WERI-Rb-1 (cell line): ENCODE data around the gene GRIK4.

Source experiments
- DNase-seq: peaks from one replicate; pipeline ENCODE4 v3.0.0-alpha.2; 2020
- H3K27ac ChIP-seq: fragments of 250-450 bp; sonication (Bioruptor Pico); 2 replicates; pipeline ENCODE4 v1.5.1; 2020; ENCODE audit warnings: mild to moderate bottlenecking, moderate library complexity
- H3K27me3 ChIP-seq: fragments of 250-450 bp; sonication (Bioruptor Pico); 2 replicates; pipeline ENCODE4 v1.5.1; 2021; ENCODE audit warnings: mild to moderate bottlenecking, low read depth, moderate library complexity; ENCODE audit not compliant: insufficient read depth, severe bottlenecking
- H3K36me3 ChIP-seq: fragments of 250-450 bp; sonication (Bioruptor Pico); 2 replicates; pipeline ENCODE4 v1.5.1; 2020; ENCODE audit warnings: mild to moderate bottlenecking, moderate library complexity
- H3K4me3 ChIP-seq: 2 replicates; pipeline ENCODE4 v1.5.1; 2011; ENCODE audit warnings: low read depth, mild to moderate bottlenecking, control low read depth, low read length
- H3K9me3 ChIP-seq: fragments of 250-450 bp; sonication (Bioruptor Pico); 2 replicates; pipeline ENCODE4 v1.5.1; 2021; ENCODE audit warnings: mild to moderate bottlenecking, moderate library complexity; ENCODE audit not compliant: severe bottlenecking
- CTCF ChIP-seq: IDR thresholded peaks from 2 replicates; pipeline ENCODE4 v1.5.1; 2011; ENCODE audit warnings: low read depth, mild to moderate bottlenecking, control low read depth, inconsistent platforms, low read length

GRIK4 gene

GRCh38 chr11:120520091-120520822 lies 8.7 kb downstream of the GRIK4 start:
- no peaks in the 10 kb centered on the region for H3K9me3 ChIP-seq
- no peaks in the 10 kb centered on the region for H3K36me3 ChIP-seq
- no peak overlapping the region for H3K27ac ChIP-seq
- no peak overlapping the region for H3K4me3 ChIP-seq
- no peak for TF ChIP-seq CTCF
- no peak for DNase-seq
- no peaks in the 10 kb centered on the region for H3K27me3 ChIP-seq

- Histone ChIP-seq H3K9me3 (no peaks in the 10 kb centered on the region), H3K27me3 (no peaks in the 10 kb centered on the region), H3K27ac (no peak overlapping the region), H3K36me3 (no peaks in the 10 kb centered on the region), H3K4me3 (no peak overlapping the region)
- TF ChIP-seq CTCF = no peak
- no peak for DNase-seq
These were observed 9.6 kb downstream of the GRIK4 start for GRCh38 chr11:120521176-120521575.

GRCh38 chr11:120522021-120522420 lies 10.5 kb downstream of the GRIK4 start:
- DNase-seq = no peak
- Histone ChIP-seq H3K36me3 (no peaks in the 10 kb centered on the region), H3K27ac (no peak overlapping the region), H3K27me3 (no peaks in the 10 kb centered on the region), H3K9me3 (no peaks in the 10 kb centered on the region), H3K4me3 (no peak overlapping the region)
- no peak for TF ChIP-seq CTCF

- no peak overlapping the region for H3K27ac ChIP-seq
- no peaks in the 10 kb centered on the region for H3K9me3 ChIP-seq
- DNase-seq = no peak
- H3K27me3 ChIP-seq = no peaks in the 10 kb centered on the region
- no peak overlapping the region for H3K4me3 ChIP-seq
- TF ChIP-seq CTCF = no peak
- no peaks in the 10 kb centered on the region for H3K36me3 ChIP-seq
These were observed 11.2 kb downstream of the GRIK4 start for GRCh38 chr11:120522736-120523135.

- H3K4me3 ChIP-seq = no peak overlapping the region
- no peak for TF ChIP-seq CTCF
- no peaks in the 10 kb centered on the region for H3K27me3 ChIP-seq
- no peak overlapping the region for H3K27ac ChIP-seq
- no peaks in the 10 kb centered on the region for H3K9me3 ChIP-seq
- H3K36me3 ChIP-seq = no peaks in the 10 kb centered on the region
- no peak for DNase-seq
These were observed 11.6 kb downstream of the GRIK4 start for GRCh38 chr11:120523196-120523595.

GRCh38 chr11:120524536-120525085 lies 13.1 kb downstream of the GRIK4 start:
- Histone ChIP-seq H3K27me3 (no peaks in the 10 kb centered on the region), H3K4me3 (no peak overlapping the region), H3K27ac (no peak overlapping the region), H3K36me3 (no peaks in the 10 kb centered on the region), H3K9me3 (no peaks in the 10 kb centered on the region)
- DNase-seq = no peak
- TF ChIP-seq CTCF = no peak
